Measurements from ENCODE around the gene TMEM273. TPM values are rescaled to one million over a fixed set of nuclear protein-coding genes. Genes with fewer than 3 reads are reported as not detected.

Gene TMEM273
- total RNA-seq, 1 donor from 2014 or later, result not detected

DNA sequence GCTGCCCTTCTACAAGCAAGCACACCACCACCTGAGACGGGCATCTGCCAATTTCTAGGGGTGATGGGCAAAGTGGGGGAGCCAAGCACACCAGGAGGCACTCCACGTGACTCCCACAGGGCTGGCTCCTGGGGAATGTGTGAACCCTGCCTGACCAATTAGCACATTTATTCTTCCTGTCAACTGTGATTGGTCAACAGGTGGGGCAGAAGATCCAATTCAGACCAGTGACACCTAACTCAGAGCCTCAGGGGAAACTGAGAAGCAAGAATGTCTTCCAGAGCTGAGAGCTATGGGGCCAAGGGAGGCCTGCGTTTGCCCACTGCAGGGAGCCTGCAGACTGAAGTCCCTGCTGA lies 15.4 kb downstream of the TMEM273 start:
- Mint-ChIP-seq H3K36me3 (no peaks in the 10 kb centered on the region), H3K9me3 (no peaks in the 10 kb centered on the region), H3K4me1 (ENCODE audit: unreplicated experiment) (peaks cover 7% of the 10 kb centered on the region), H3K4me3 (no peak overlapping the region), H3K27ac (no peak overlapping the region), H3K27me3 (peaks cover 6% of the 10 kb centered on the region)
- TF ChIP-seq, protein P1, sequence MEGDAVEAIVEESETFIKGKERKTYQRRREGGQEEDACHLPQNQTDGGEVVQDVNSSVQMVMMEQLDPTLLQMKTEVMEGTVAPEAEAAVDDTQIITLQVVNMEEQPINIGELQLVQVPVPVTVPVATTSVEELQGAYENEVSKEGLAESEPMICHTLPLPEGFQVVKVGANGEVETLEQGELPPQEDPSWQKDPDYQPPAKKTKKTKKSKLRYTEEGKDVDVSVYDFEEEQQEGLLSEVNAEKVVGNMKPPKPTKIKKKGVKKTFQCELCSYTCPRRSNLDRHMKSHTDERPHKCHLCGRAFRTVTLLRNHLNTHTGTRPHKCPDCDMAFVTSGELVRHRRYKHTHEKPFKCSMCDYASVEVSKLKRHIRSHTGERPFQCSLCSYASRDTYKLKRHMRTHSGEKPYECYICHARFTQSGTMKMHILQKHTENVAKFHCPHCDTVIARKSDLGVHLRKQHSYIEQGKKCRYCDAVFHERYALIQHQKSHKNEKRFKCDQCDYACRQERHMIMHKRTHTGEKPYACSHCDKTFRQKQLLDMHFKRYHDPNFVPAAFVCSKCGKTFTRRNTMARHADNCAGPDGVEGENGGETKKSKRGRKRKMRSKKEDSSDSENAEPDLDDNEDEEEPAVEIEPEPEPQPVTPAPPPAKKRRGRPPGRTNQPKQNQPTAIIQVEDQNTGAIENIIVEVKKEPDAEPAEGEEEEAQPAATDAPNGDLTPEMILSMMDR (conservative IDR thresholded peaks at IDR 0.05), result no peak
- no peak for DNase-seq (ENCODE audit: extremely low spot score, unreplicated experiment)

- Mint-ChIP-seq H3K27ac (no peak overlapping the region), H3K4me3 (no peak overlapping the region), H3K36me3 (no peaks in the 10 kb centered on the region), H3K9me3 (no peaks in the 10 kb centered on the region), H3K4me1 (ENCODE audit: unreplicated experiment) (peaks cover 5% of the 10 kb centered on the region), H3K27me3 (peaks cover 4% of the 10 kb centered on the region)
- TF ChIP-seq, protein P1 (conservative IDR thresholded peaks at IDR 0.05), result no peak
- no peak for DNase-seq (ENCODE audit: extremely low spot score, unreplicated experiment)
Observed at GRCh38 chr10:49172061-49172776, 16.0 kb downstream of the TMEM273 start.

DNA sequence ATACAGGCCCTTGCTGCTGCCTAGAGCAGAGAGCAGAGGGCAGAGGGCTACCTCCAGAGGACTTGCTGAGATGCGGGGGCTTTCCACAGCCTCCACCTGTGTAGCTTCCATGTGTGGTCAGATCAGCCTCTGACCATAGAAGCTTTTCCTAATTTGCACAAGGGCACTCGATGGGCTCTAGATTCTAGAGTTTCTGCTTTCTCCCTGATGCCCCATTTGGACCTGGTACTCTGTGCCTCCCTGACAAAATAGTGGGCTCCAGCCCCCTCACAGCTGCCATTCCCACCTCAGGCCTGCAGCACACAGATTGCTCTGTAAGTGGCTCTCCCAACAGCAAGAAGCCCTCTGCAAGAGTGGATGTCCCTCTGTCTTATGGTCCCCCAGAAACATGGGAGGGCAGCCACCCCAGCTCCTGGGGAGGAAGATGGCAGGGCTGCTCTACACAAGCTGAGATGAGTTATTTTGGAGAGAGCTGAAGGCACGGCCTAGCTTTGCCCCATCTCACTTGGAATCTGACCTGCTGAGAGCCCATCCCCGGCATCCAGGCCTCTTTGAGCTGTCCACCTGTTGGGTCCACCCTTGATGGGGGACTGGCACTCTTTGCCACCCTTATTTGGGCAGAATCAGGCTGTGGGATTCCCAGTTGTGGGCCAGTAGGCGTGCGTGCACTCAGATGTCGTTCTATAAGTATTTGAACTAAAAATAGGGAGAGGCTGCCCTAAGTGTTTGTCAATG lies 16.7 kb downstream of the TMEM273 start:
- H3K4me1 Mint-ChIP-seq (ENCODE audit: unreplicated experiment), result peaks cover 4% of the 10 kb centered on the region
- H3K27me3 Mint-ChIP-seq, result peaks cover 8% of the 10 kb centered on the region
- no peak for DNase-seq (ENCODE audit: extremely low spot score, unreplicated experiment)
- TF ChIP-seq, protein P1 (conservative IDR thresholded peaks at IDR 0.05), result no peak
- no peaks in the 10 kb centered on the region for H3K36me3 Mint-ChIP-seq
- H3K4me3 Mint-ChIP-seq, result no peak overlapping the region
- no peak overlapping the region for H3K27ac Mint-ChIP-seq
- no peaks in the 10 kb centered on the region for H3K9me3 Mint-ChIP-seq

DNA sequence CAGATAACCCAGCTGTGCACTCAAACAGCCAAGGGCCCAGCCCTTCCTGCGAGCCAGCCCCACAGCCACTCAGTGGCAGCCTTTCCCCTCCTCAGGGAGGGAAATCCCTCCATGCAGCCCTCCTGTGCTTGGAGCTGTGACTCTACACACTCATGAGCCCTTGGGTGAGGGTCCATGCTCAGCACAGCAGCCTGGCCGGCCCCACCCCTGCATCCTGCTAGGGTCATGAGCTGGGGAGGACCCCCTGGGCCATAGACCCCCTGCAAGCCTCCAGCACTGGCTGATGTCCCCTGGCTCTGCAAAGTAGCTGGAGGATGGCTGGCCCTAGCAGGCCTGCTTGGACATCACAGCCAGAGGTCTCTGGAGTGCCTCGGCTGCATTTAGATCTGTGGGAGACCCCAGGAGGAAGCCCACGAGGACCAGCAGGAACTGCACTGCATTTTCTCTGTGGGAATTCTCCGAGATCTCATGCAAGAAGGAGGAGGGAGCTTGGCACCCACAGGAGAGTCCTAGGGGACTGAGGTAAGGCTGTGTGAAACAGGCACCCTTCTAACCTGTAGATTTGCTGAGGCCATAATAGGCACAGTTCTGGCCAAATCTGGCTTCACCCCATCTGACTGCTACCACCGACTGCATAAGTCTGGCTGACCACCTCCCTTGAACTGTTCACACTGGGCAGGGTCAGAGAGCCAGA lies 17.4 kb downstream of the TMEM273 start:
- no peak for DNase-seq (ENCODE audit: extremely low spot score, unreplicated experiment)
- peaks cover 4% of the 10 kb centered on the region for H3K4me1 Mint-ChIP-seq (ENCODE audit: unreplicated experiment)
- H3K36me3 Mint-ChIP-seq, result no peaks in the 10 kb centered on the region
- TF ChIP-seq, protein P1 (conservative IDR thresholded peaks at IDR 0.05), result no peak
- H3K9me3 Mint-ChIP-seq, result no peaks in the 10 kb centered on the region
- H3K27me3 Mint-ChIP-seq, result peaks cover 11% of the 10 kb centered on the region
- no peak overlapping the region for H3K4me3 Mint-ChIP-seq
- H3K27ac Mint-ChIP-seq, result no peak overlapping the region

GRCh38 chr10:49169776-49170175 lies 18.4 kb downstream of the TMEM273 start:
- H3K4me3 Mint-ChIP-seq, result no peak overlapping the region
- peaks cover 14% of the 10 kb centered on the region for H3K27me3 Mint-ChIP-seq
- no peaks in the 10 kb centered on the region for H3K9me3 Mint-ChIP-seq
- H3K4me1 Mint-ChIP-seq (ENCODE audit: unreplicated experiment), result peaks cover 4% of the 10 kb centered on the region
- H3K36me3 Mint-ChIP-seq, result no peaks in the 10 kb centered on the region
- TF ChIP-seq, protein P1 (conservative IDR thresholded peaks at IDR 0.05), result no peak
- peak; percentile 48 for DNase-seq (ENCODE audit: extremely low spot score, unreplicated experiment)
- H3K27ac Mint-ChIP-seq, result no peak overlapping the region

Measured in type B pancreatic cell (in vitro differentiated cells).